ENCODE data around the gene UBC. TPM values are rescaled to one million over a fixed set of nuclear protein-coding genes. Genes with fewer than 3 reads are reported as not detected.

UBC gene
- total RNA-seq, 1 experiment from 2014 or later: 748 TPM

GRCh38 chr12:124869059-124869665 lies 45.3 kb downstream of the UBC start:
- no peaks in the 10 kb centered on the region for H4K20me1 ChIP-seq (ENCODE audit: insufficient read depth)
- H3K27me3 ChIP-seq (ENCODE audit: insufficient read depth, low read depth): no peaks in the 10 kb centered on the region
- BruUV-seq (replicated peaks): no TSS peak
- TF ChIP-seq CTCF (conservative IDR thresholded peaks at IDR 0.05) (no peak), EZH2 (IDR thresholded peaks at IDR 0.05; ENCODE audit: low read depth) (no peak)
- peaks cover 14% of the 10 kb centered on the region for H3K4me1 ChIP-seq (replicated peaks; ENCODE audit: insufficient read depth)
- POLR2A ChIA-PET (ENCODE audit: unreplicated experiment): interaction anchor here (0.6 kb wide), 1 partner anchor 32 kb away, joined by 3 read pairs; no protein-coding TSS in a partner anchor
- no peak for DNase-seq
- H3F3A ChIP-seq (ENCODE audit: insufficient read depth, low read depth): 0 out of 2 replicates have a peak, but pooled peaks cover 3% of the 10 kb centered on the region
- H3K36me3 ChIP-seq (ENCODE audit: low read depth): no peaks in the 10 kb centered on the region
- CTCF ChIA-PET: no interaction called here
- no peaks in the 10 kb centered on the region for H3K9me3 ChIP-seq (ENCODE audit: insufficient read depth, low read depth)
- no peaks in the 10 kb centered on the region for H3K9me2 ChIP-seq (ENCODE audit: insufficient read depth)
- H3K4me3 ChIP-seq: no peak overlapping the region
- H2AFZ ChIP-seq: no peak overlapping the region
- no peak overlapping the region for H3K4me2 ChIP-seq
- intact Hi-C loops (cut with micrococcal nuclease; ENCODE audit: unreplicated experiment): no loop called here
- H3K79me2 ChIP-seq (ENCODE audit: low read depth): no peaks in the 10 kb centered on the region
- no peak overlapping the region for H3K27ac ChIP-seq

DNA sequence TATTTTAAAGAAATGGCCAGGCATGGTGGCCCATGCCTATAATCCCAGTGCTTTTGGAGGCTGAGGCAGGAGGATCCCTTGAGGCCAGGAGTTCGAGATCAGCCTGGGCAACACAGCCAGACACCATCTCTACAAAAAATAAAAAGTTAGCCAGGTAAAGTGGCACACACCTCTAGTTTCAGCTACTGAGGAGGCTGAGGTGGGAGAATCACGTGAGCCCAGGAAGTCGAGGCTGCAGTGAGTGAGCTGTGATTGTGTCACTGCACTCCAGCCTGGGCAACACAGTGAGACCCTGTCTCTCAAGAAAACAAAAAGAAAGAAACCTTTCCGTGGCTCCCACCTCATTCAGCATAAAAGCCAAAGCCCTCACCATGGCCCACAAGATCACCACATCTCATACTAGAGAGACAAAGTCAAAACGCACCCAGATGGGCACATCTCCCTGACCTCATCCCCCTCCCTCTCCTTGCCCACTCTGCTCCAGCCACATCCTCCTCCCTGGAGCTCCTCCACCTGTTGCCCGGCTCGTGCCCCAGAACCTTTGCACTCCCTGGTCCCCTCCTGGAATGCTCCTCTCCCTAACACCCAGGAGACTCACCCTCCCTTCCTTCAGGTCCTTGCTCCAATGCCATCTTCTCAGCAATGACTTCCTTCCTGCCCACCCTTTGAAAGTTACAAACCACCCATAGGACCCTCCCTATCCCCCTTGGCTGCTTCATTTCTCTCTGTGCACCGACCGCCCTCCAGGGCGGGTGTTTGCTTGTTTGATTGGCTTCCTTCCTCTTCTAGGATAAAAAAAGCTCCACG lies 46.0 kb downstream of the UBC start:
- POLR2A ChIA-PET (ENCODE audit: unreplicated experiment): interaction anchor here (0.6 kb wide), 1 partner anchor 31 kb away, joined by 3 read pairs; no protein-coding TSS in a partner anchor
- CTCF ChIA-PET: no interaction called here
- Histone ChIP-seq H3K4me3 (no peak overlapping the region), H3K36me3 (ENCODE audit: low read depth) (no peaks in the 10 kb centered on the region), H3K79me2 (ENCODE audit: low read depth) (no peaks in the 10 kb centered on the region), H3K27me3 (ENCODE audit: insufficient read depth, low read depth) (no peaks in the 10 kb centered on the region), H2AFZ (no peak overlapping the region), H3K4me2 (no peak overlapping the region), H3K9me3 (ENCODE audit: insufficient read depth, low read depth) (no peaks in the 10 kb centered on the region), H3K4me1 (replicated peaks; ENCODE audit: insufficient read depth) (peaks cover 16% of the 10 kb centered on the region), H3K9me2 (ENCODE audit: insufficient read depth) (no peaks in the 10 kb centered on the region), H3F3A (ENCODE audit: insufficient read depth, low read depth) (0 out of 2 replicates have a peak, but pooled peaks cover 3% of the 10 kb centered on the region), H3K27ac (no peak overlapping the region), H4K20me1 (ENCODE audit: insufficient read depth) (no peaks in the 10 kb centered on the region)
- BruUV-seq (replicated peaks): no TSS peak
- TF ChIP-seq EZH2 (IDR thresholded peaks at IDR 0.05; ENCODE audit: low read depth): no peak
- no peak for TF ChIP-seq CTCF (conservative IDR thresholded peaks at IDR 0.05)
- intact Hi-C loops (cut with micrococcal nuclease; ENCODE audit: unreplicated experiment): no loop called here
- DNase-seq: no peak

GRCh38 chr12:124867401-124867930 lies 47.0 kb downstream of the UBC start:
- intact Hi-C loops (cut with micrococcal nuclease; ENCODE audit: unreplicated experiment): loop anchor here (2.0 kb wide), 1 partner anchor 71 kb away; no protein-coding TSS in a partner anchor
- ChIA-PET CTCF (no interaction called here), POLR2A (ENCODE audit: unreplicated experiment) (no interaction called here)
- Histone ChIP-seq H3K27ac (no peak overlapping the region), H4K20me1 (ENCODE audit: insufficient read depth) (no peaks in the 10 kb centered on the region), H3F3A (ENCODE audit: insufficient read depth, low read depth) (peaks cover 3% of the 10 kb centered on the region; the same call in 1 of the 2 replicates), H3K4me3 (no peak overlapping the region), H3K27me3 (ENCODE audit: insufficient read depth, low read depth) (no peaks in the 10 kb centered on the region), H3K79me2 (ENCODE audit: low read depth) (no peaks in the 10 kb centered on the region), H3K9me3 (ENCODE audit: insufficient read depth, low read depth) (no peaks in the 10 kb centered on the region), H3K4me2 (peak overlapping the region; percentile 23; the same call in 1 of the 2 replicates), H2AFZ (no peak overlapping the region), H3K4me1 (replicated peaks; ENCODE audit: insufficient read depth) (peaks cover 20% of the 10 kb centered on the region), H3K36me3 (ENCODE audit: low read depth) (no peaks in the 10 kb centered on the region), H3K9me2 (ENCODE audit: insufficient read depth) (no peaks in the 10 kb centered on the region)
- no TSS peak for BruUV-seq (replicated peaks)
- no peak for TF ChIP-seq CTCF (conservative IDR thresholded peaks at IDR 0.05)
- DNase-seq: peak in 1 of 2 experiments; percentile 28
